SK-N-SH (cell line): Measurements from ENCODE around the gene USP46. TPM values are rescaled to one million over a fixed set of nuclear protein-coding genes. Genes with fewer than 3 reads are reported as not detected.

Experiments
- CTCF ChIA-PET: fragments of 300-600, 350-600 bp; formaldehyde crosslinking; extraction: SDS; loops from one replicate; lab custom pipeline; 2021; lab: Yijun Ruan, JAX
- POLR2A ChIA-PET: fragments of 350-600 bp; sonication (Branson Sonifier 250); formaldehyde crosslinking; extraction: SDS; loops from one replicate; lab custom pipeline; 2020; ENCODE audit warnings: antibody characterized with exemption, inconsistent platforms; lab: Yijun Ruan, JAX
- DNase-seq: peaks from one replicate; pipeline ENCODE4 v3.0.0; 2012
- H2AFZ ChIP-seq: fragments of 200-600 bp; sonication (generic); 2 replicates; pipeline ENCODE4 v1.8.1; 2016; ENCODE audit warnings: antibody characterized with exemption, mild to moderate bottlenecking, low read depth
- H3F3A ChIP-seq: fragments of 200-600 bp; sonication (generic); replicated peaks from 2 replicates; pipeline ENCODE3; 2016; ENCODE audit warnings: antibody characterized with exemption, mild to moderate bottlenecking; ENCODE audit not compliant: insufficient read depth
- H3K27ac ChIP-seq, 2 experiments: fragments of 200-500 bp in 1 of 2; fragments of 200-600 bp in 1 of 2; sonication (Bioruptor generic) in 1 of 2; sonication (generic), shearing (Covaris generic) in 1 of 2; 2 replicates each; pipeline versions ENCODE4 v1.5.1 to v1.6.1; 2014 to 2016; ENCODE audit warnings: low read depth in 2 of 2, inconsistent platforms in 1 of 2, low read length in 1 of 2, mild to moderate bottlenecking in 1 of 2, mixed read lengths in 1 of 2
- H3K27me3 ChIP-seq: fragments of 200-600 bp; sonication (generic), shearing (Covaris generic); 2 replicates; pipeline ENCODE4 v1.6.1; 2016; ENCODE audit warnings: mixed run types; ENCODE audit not compliant: insufficient read depth
- H3K36me3 ChIP-seq, 2 experiments: fragments of 200-500 bp in 1 of 2; fragments of 200-600 bp in 1 of 2; sonication (Bioruptor generic) in 1 of 2; sonication (generic) in 1 of 2; replicated peaks in 1 of 2; 2 replicates each; pipeline versions ENCODE3 to v1.5.1; 2014 to 2016; ENCODE audit warnings: low read length in 1 of 2, mild to moderate bottlenecking in 1 of 2; ENCODE audit not compliant: insufficient read depth in 2 of 2, control insufficient read depth in 1 of 2
- H3K4me1 ChIP-seq, 2 experiments: fragments of 200-500 bp in 1 of 2; fragments of 200-600 bp in 1 of 2; sonication (Bioruptor generic) in 1 of 2; sonication (generic), shearing (Covaris generic) in 1 of 2; 2 replicates each; pipeline versions ENCODE4 v1.5.1 to v1.6.1; 2014 to 2016; ENCODE audit warnings: low read depth in 1 of 2, low read length in 1 of 2, mixed run types in 1 of 2; ENCODE audit not compliant: insufficient read depth in 2 of 2, control insufficient read depth in 1 of 2
- H3K4me2 ChIP-seq: fragments of 200-600 bp; sonication (generic), shearing (Covaris generic); 2 replicates; pipeline ENCODE4 v1.6.1; 2017; ENCODE audit warnings: mixed run types
- H3K4me3 ChIP-seq, 2 experiments: fragments of 200-500 bp in 1 of 2; fragments of 200-600 bp in 1 of 2; sonication (Bioruptor generic) in 1 of 2; sonication (generic), shearing (Covaris generic) in 1 of 2; 2 replicates each; pipeline versions ENCODE4 v1.5.1 to v1.8.1; 2014 to 2016; ENCODE audit warnings: low read depth in 2 of 2, inconsistent platforms in 1 of 2, low read length in 1 of 2, mild to moderate bottlenecking in 1 of 2, mixed read lengths in 1 of 2, moderate library complexity in 1 of 2
- H3K79me2 ChIP-seq: fragments of 200-600 bp; sonication (generic); 2 replicates; pipeline ENCODE4 v1.8.1; 2017; ENCODE audit warnings: mild to moderate bottlenecking; ENCODE audit not compliant: insufficient read depth
- H3K9ac ChIP-seq: fragments of 200-600 bp; sonication (generic); 2 replicates; pipeline ENCODE4 v1.6.1; 2017; ENCODE audit warnings: mixed run types
- H3K9me2 ChIP-seq: fragments of 200-600 bp; sonication (generic); 2 replicates; pipeline ENCODE4 v1.6.1; 2017; ENCODE audit warnings: mixed run types
- H3K9me3 ChIP-seq: fragments of 200-600 bp; sonication (generic); 2 replicates; pipeline ENCODE4 v1.6.1; 2017; ENCODE audit warnings: mixed run types, mild to moderate bottlenecking, moderate library complexity
- H4K20me1 ChIP-seq: fragments of 200-600 bp; sonication (generic); 2 replicates; pipeline ENCODE4 v1.6.1; 2017; ENCODE audit warnings: mild to moderate bottlenecking, mixed run types; ENCODE audit not compliant: insufficient read depth
- EZH2phosphoT487 ChIP-seq: fragments of 200-600 bp; sonication (generic); IDR thresholded peaks from 2 replicates; pipeline ENCODE4 v1.6.1; 2017; ENCODE audit warnings: low read depth, mixed run types, mild to moderate bottlenecking, antibody characterized with exemption, moderate library complexity, borderline replicate concordance
- IRF3 ChIP-seq: fragments of 150-350 bp; IDR thresholded peaks from 2 replicates; pipeline ENCODE4 v1.6.1; 2016; ENCODE audit warnings: mild to moderate bottlenecking, low read depth, low read length
- JUND ChIP-seq: IDR thresholded peaks from 2 replicates; pipeline ENCODE4 v1.4.0; 2012
- REST ChIP-seq: IDR thresholded peaks from 2 replicates; pipeline ENCODE4 v1.6.1; 2012; ENCODE audit warnings: mild to moderate bottlenecking, low read depth, low read length, moderate library complexity
- RXRA ChIP-seq: IDR thresholded peaks from 2 replicates; pipeline ENCODE4 v1.4.0; 2012; ENCODE audit warnings: low read depth, mild to moderate bottlenecking, borderline replicate concordance
- SMC3 ChIP-seq: IDR thresholded peaks from 2 replicates; pipeline ENCODE4 v1.6.1; 2012; ENCODE audit warnings: low read depth, low read length, improper control_type of control experiment
- TCF12 ChIP-seq: IDR thresholded peaks from 2 replicates; pipeline ENCODE4 v1.4.0; 2012
- ZBTB33 ChIP-seq: IDR thresholded peaks from 2 replicates; pipeline ENCODE4 v1.4.0; 2012; ENCODE audit warnings: low read depth, borderline replicate concordance
- WGBS: methylation state at CpG from one replicate; pipeline ENCODE4 v1.1.6; 2017; ENCODE audit warnings: low lambda C conversion rate; 5-methylcytosine and 5-hydroxymethylcytosine counted together
- polyA plus RNA-seq, 3 experiments: library from polyadenylated mRNA; depleted of rRNA; stranded (reverse); fragments of >200 nt; gene quantifications; 2 replicates each; pipeline ENCODE4 v1.2.3, GENCODE V29; 2012

The USP46 gene
- polyA plus RNA-seq, 1 of the 3 experiments (the other 2 are of a cell fraction), result 4.5 TPM

- TF ChIP-seq REST (no peak), EZH2phosphoT487 (no peak)
These were observed 83.7 kb downstream of the USP46 start (continued) for GRCh38 chr4:52575406-52575805.

- Histone ChIP-seq H3K9ac (no peak overlapping the region), H3K79me2 (no peaks in the 10 kb centered on the region), H3K4me2 (no peak overlapping the region), H4K20me1 (no peaks in the 10 kb centered on the region), H3K36me3 (no peaks in the 10 kb centered on the region), H3K4me1 (no peaks in the 10 kb centered on the region; a peak in 1 of 4 replicates), H3K27ac (no peak overlapping the region), H3K9me2 (no peaks in the 10 kb centered on the region), H3K9me3 (no peaks in the 10 kb centered on the region), H3F3A (peaks cover 5% of the 10 kb centered on the region), H3K27me3 (no peaks in the 10 kb centered on the region), H2AFZ (no peak overlapping the region), H3K4me3 (no peak overlapping the region)
- WGBS, result 65% methylated on average over 5 of the region's 5 CpGs
- ChIA-PET POLR2A (no interaction called here), CTCF (interaction anchor here (1.2 to 1.6 kb wide), 2 partner anchors 14 to 197 kb away, joined by 3 to 6 read pairs; no protein-coding TSS in a partner anchor)
- DNase-seq, result no peak
- TF ChIP-seq SMC3 (no peak), RXRA (no peak), TCF12 (no peak)
These were observed 85.1 kb downstream of the USP46 start for GRCh38 chr4:52574036-52574435.

- no peak overlapping the region for H3K4me2 ChIP-seq
- no peak for DNase-seq
- no peaks in the 10 kb centered on the region for H3K79me2 ChIP-seq
- no peak overlapping the region for H3K4me3 ChIP-seq
- no peaks in the 10 kb centered on the region for H3K27me3 ChIP-seq
- no peak overlapping the region for H2AFZ ChIP-seq
- 100% methylated on average over 1 of the region's 1 CpG for WGBS
- H3K9ac ChIP-seq, result no peak overlapping the region
- H3K27ac ChIP-seq, result no peak overlapping the region
- ChIA-PET CTCF (interaction anchor here (1.2 to 1.6 kb wide), 2 partner anchors 14 to 197 kb away, joined by 3 to 6 read pairs; no protein-coding TSS in a partner anchor), POLR2A (no interaction called here)
- no peaks in the 10 kb centered on the region for H3K9me3 ChIP-seq
- H3K4me1 ChIP-seq, result no peaks in the 10 kb centered on the region
- no peaks in the 10 kb centered on the region for H3K36me3 ChIP-seq
- no peaks in the 10 kb centered on the region for H3K9me2 ChIP-seq
- no peaks in the 10 kb centered on the region for H4K20me1 ChIP-seq
- no peak for TF ChIP-seq IRF3
- TF ChIP-seq RXRA, result no peak
- TF ChIP-seq JUND, result no peak
- TF ChIP-seq ZBTB33, result no peak
- H3F3A ChIP-seq, result peaks cover 5% of the 10 kb centered on the region
These were observed 85.5 kb downstream of the USP46 start for GRCh38 chr4:52573551-52573950.
